ENCODE data around the gene FTCD.
"Not testable (repeated sequence)": the region's sequence is repeated elsewhere in the genome, so short reads cannot be mapped to it uniquely, and the experiment has no call there.

Gene FTCD

DNA sequence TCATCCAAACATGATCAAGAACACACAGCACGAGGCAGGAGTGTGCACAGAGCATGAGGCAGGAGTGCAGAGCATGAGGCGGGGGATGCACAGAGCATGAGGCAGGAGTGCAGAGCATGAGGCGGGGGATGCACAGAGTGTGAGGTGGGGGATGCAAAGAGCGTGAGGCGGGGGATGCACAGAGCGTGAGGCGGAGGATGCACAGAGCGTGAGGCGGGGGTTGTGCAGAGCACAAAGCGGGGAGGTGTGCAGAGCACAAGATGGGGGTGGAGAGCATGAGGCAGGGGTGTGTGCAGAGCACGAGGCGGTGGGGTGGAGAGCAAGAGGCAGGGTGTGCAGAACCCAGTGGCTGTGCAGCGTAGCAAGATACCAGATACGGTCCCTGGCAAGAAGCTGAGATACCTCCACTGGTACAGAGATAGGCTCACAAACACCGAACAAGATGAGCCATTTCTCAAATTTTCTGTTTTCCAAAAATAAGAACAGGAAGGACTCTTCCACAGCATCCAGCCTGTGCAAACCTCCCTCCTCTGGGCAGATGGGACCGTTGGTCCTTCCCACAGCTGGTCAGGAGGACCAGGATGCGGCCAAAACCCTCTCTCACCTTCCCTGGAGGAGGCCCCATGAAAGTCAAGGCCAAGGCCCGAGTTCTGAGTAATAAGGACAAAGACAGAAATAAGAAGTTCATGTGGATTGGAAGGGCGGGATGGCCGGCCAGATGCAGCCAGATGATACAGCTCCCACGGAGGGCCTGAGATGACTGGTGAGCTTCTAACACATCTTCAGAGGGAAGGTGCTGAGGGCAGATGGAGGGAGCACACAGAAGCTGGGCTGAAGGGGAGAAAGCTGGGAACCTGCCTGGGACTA is 16.9 kb upstream of the FTCD start:
- DNase-seq (ENCODE audit: low read depth in 2 of 2, low spot score in 1 of 2) = no peak

DNA sequence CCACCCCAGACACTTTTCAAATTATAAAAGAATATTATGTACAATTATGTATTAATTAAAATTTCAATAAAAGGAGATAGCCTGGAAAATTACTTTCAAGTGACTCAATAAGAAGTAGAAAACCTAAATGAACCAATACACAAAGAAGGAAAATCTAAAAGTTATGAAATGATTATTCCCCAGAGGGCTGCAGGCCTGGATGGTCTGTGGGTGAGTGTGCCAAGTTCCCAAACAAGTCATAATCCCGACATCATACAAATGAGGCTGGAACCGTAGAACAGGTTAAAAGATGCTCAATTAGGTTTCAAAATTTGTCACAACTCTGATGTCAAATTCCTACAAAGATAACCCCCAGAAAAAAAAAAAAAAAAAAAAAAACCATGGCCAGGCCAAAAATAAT is 16.2 kb upstream of the FTCD start:
- no peak for DNase-seq (ENCODE audit: low read depth in 2 of 2, low spot score in 1 of 2)

DNA sequence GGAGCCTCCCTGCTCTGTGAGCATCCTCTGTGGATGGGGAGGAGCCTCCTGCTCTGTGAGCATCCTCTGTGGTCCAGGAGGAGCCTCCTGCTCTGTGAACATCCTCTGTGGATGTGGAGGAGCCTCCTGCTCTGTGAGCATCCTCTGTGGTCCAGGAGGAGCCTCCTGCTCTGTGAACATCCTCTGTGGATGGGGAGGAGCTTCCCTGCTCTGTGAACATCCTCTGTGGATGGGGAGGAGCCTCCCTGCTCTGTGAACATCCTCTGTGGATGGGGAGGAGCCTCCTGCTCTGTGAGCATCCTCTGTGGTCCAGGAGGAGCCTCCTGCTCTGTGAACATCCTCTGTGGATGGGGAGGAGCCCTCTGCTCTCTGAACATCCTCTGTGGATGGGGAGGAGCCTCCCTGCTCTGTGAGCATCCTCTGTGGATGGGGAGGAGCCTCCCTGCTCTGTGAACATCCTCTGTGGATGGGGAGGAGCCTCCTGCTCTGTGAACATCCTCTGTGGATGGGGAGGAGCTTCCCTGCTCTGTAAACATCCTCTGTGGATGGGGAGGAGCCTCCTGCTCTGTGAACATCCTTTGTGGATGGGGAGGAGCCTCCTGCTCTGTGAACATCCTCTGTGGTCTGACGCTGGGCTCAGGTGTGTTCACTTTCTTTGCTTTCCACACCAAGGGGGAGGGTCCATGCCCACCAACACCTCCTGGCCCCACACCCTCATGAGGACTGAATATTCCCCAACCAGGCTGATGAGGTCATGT is 15.2 kb upstream of the FTCD start:
- not testable (repeated sequence) for DNase-seq (ENCODE audit: low read depth in 2 of 2, low spot score in 1 of 2)

DNA sequence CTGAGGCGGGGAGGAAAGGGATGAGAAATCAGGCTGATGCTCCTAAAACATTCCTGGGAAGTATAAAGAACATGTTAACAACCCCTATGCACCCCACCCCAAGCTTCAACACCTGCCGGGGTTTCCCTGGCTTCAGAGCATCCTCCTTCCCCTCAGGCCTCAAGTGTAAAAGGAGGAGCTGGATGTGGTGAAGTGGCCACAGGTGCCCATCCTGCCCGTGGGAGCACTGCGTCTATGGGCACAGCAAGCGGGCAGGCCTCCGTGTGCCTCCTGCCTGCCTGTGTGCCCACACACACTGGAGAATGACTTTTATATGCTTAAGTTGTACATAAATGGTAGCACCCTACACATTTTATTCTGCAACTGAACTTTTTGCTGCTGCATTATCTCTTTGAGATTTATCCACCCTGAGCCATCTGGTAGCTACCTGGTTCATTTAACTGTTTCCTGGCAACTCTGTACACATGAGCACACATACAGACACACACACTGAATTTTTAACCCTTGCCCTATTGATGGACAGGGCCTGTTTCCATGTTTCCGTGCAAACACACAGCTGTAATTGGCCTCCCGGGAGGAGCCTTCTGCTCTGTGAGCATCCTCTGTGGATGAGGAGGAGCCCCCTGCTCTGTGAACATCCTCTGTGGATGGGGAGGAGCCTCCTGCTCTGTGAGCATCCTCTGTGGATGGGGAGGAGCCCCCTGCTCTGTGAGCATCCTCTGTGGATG is 13.4 kb upstream of the FTCD start:
- no peak for DNase-seq (ENCODE audit: low read depth in 2 of 2, low spot score in 1 of 2)

DNA sequence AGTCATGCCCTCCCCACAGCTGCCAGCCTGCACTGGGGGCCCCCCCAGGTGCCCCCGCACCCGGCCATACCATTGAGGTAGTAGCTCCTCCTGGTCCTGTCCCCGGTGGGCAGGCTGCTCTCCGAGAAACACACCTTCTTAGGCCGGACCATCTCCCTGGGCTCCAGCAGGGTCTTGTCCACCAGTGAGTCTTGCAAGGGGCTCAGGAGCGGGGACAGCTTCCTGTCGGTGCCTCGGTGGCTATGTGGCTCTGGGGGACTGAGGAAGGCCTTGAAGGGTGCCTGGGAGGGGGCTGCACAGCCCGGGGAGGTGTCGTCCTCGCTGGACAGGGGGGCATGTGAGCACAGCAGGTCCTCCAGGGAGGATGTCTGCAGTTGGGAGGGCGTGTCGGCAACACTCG is 12.9 kb upstream of the FTCD start:
- DNase-seq (ENCODE audit: low read depth in 2 of 2, low spot score in 1 of 2) = no peak

DNA sequence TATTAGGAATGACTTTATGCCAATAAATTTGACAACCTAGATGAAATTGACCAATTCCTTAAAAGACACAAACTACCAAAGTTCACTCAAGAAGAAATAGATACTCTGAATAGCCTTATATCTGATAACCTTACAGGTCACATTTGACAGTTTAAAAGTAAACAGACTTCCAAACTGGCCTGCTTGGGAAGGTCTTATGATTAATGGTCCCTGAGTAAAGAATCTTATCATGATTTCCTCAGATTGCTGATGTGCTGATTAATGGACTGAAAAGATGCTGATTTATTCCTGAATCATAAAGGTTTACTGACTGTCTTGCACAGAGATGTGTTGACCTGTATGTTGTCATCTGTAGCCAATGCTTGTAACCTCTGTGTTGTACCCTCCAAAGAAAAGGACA is 9.7 kb upstream of the FTCD start:
- no peak for DNase-seq (ENCODE audit: low read depth in 2 of 2, low spot score in 1 of 2)

DNA sequence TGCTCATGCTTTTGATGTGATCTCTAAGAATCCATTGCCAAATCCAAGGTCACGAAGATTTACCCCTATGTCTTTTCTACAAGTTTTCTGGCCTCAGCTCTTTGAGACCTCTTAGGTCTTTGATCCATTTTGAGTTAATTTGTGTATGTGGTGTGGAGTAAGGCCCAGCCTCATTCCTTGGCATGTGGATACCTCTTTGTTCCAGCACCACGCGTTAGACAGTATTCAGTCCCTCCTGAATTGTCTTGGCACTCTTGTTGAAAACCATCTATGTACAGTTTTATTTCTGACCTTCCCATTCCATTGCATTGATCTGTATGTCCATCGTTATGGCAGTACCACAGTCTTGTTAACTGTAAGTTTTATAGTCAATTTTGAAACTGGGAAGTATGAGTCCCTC is 8.0 kb upstream of the FTCD start:
- no peak for DNase-seq (ENCODE audit: low read depth in 2 of 2, low spot score in 1 of 2)

DNA sequence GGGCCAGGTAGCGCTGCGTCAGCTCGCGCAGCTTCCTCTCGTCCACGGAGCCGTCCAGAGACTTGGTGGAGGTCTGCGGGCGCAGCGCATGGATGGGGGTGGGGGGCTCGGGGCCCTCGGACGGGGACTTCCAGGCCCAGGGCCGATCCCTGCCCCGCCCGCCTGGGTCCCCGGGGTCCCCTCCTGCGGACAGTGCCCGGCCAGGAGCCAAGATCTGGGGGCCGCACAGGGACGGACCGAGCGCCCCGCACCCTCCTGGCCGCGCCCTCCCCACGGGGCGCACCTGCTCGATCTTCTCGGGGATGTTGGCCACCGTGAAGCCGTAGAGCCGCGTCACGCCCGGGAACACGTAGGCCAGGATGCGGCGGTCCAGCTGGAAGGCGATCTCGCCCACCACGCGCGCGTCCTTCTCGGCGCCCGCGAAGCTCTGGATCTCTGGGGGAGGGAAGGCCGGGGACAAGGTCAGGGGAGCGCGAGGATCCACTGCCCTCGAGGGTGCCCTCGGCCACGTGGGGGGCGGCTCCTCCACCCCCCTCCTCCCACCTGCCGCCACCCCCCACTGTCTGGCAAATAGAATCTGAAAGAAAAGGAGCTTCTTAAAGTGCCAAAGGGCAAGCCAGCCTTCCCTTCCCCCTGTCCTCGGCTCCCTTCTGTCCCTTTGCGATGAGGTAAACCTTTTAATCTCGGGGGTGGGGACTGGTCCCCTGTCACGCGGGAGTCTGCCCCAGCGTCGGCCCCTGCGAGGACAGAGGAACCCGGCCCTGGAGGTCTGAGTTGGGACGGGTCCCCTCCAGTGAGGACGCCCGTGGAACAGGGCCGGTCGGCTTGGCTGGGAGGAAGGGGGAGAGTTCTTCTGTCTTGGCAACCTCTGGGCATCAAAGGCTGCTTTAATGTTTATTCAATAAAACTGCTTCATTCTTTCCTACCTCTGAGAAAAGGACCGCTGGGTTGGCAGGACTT is 6.5 kb upstream of the FTCD start:
- DNase-seq (ENCODE audit: low read depth in 2 of 2, low spot score in 1 of 2) = no peak

DNA sequence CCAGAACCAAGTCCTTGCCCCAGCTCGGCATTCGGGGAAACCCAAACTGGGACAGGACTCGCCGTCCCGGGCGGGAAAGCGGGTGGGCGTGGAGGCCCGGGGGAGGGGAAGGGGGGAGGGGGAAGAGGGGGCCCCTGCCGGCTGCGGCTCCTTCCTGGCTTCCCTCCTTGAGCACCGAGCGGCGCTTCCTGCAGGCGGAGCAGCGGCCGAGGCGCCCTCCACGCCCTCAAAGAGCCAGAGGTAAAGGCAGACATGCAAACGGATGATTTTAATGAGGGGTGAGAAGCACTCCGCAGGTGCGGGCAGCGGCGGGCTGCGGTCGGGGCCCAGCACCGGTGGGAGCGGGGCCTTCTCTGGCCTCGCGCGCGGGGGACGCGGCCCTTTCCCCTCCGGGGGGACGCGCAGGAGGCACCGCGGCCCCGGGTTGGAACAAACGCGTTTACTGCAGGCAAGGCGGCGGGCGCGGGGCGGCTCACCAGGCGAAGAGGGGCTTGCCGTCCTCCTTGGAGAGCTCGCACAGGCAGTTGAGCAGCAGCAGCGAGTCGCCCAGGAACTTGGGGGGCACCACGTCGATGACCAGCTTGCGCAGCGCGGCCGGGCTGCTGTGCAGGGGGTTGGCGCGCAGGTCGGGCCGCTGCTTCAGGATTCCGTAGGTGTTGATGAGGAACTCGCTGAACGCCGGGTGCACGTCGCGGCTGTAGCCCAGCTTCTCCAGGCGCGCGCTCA is 5.7 kb upstream of the FTCD start:
- no peak for DNase-seq (ENCODE audit: low read depth in 2 of 2, low spot score in 1 of 2)

DNA sequence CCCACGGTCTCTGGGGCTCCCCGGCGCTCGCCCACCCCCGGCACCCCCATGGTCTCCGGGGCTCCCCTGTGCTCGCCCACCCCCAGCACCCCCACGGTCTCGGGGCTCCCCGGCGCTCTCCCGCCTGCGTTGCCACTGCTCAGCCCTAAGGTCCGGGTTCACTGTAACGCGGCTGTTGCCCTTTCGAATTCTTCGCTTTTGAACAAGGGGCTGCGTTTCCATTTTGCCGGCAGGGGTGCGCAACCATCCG is 5.2 kb upstream of the FTCD start:
- no peak for DNase-seq (ENCODE audit: low read depth in 2 of 2, low spot score in 1 of 2)

DNA sequence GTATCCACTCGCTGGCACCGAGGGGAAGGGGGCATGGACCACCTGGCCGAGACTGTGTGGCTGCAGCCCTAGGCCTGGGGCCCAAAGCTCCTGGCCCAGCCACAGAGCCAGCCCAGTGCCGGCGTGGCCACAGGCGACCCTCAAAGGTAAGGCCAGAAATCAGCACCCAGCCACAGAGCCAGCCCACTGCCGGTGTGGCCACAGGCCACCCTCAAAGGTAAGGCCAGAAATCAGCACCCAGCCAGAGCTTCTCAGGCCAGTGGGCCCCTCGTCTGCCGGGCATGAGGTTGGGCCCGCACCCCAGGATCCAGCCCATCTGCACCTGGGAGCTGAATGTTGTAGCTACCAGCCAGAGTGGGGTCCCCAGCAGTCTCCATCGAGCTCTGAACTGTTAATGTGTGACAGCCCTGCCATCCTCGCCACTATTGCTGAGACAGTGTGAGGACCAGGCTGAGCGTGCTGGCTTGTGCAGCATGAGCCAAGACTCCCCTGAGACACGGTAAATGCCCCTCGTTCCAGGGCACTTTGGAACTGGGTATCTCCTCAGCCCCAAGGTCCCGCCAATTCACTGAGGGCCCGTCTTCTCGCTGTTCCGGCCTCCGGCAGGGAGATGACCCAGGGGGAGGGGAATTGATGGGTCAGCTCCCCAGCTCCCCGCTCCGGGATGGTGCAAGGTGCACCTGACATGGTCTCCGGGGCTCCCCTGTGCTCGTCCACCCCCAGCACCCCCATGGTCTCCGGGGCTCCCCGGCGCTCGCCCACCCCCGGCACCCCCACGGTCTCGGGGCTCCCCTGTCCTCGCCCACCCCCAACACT is 4.7 kb upstream of the FTCD start:
- DNase-seq (ENCODE audit: low read depth in 2 of 2, low spot score in 1 of 2) = no peak

DNA sequence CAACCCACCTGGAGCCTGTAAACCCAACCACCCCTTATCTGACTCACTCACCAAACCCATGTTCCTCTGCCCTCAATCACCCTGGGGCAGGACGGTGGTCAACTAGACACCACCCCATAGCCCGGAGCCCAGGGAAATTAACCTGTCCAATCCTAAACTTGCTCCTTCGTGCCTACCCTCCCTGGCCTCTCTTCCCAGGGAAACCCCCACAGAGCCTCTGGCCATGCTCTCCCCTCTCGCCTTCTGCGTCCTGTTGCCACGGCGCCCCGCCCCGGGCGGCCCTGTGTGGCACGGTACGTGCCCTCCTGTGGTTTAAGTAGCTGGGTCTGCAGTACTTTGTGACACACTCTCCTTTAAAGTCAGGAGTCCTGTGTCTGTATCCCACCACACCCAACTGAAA is 4.0 kb upstream of the FTCD start:
- DNase-seq (ENCODE audit: low read depth in 2 of 2, low spot score in 1 of 2) = no peak

DNA sequence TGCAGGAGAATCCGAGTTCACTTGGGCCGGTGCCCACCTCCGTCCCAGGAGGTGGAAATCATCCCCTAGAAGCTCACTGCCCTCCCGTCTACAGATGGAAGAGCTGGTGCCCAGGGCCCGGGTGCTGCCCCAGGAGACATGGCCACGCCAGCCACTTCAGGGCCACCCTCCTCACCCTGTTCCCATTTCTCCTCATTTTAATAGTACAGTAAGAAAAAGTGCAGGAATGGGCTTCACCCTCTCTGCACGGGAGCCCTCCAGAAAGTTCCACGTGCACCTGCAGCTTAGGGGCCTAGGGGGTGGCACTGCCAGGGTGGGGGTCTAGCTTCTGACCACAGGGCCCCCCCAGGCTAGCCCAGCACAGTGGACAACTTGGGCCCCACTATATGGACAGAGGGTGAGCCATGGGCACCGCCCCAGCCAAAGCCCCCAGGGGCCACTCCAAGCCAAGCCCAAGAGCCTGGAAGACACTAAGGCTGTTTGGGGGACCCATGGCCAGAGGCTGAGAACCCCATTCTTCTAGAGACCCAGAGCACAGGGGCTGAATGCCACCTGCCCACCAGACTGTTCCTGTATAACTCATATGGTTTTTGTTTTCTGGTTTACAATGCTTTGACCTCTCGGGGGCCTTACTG is 3.4 kb upstream of the FTCD start:
- DNase-seq (ENCODE audit: low read depth in 2 of 2, low spot score in 1 of 2) = no peak

DNA sequence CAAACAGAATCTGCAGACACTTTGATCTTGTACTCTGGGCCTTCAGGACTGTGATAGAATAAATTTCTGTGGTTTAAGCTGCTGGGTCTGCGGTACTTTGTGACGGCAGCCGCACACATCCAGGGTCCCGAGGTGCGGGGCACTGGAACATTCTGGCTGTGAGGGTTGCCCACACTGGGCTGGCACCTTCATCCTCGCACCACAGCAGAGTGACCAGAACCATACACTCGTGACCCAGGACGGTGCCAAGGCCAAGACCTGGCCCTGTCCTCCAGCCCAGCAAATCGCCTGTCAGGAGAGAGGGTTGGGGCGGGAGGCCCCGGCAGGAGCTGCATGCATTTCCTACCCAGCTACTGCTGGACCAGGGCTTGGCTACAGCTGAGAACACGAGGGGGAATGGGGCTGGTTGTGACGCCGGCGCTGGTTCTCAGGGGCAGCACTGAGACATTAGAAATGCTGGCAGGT is 2.6 kb upstream of the FTCD start:
- no peak for DNase-seq (ENCODE audit: low read depth in 2 of 2, low spot score in 1 of 2)

DNA sequence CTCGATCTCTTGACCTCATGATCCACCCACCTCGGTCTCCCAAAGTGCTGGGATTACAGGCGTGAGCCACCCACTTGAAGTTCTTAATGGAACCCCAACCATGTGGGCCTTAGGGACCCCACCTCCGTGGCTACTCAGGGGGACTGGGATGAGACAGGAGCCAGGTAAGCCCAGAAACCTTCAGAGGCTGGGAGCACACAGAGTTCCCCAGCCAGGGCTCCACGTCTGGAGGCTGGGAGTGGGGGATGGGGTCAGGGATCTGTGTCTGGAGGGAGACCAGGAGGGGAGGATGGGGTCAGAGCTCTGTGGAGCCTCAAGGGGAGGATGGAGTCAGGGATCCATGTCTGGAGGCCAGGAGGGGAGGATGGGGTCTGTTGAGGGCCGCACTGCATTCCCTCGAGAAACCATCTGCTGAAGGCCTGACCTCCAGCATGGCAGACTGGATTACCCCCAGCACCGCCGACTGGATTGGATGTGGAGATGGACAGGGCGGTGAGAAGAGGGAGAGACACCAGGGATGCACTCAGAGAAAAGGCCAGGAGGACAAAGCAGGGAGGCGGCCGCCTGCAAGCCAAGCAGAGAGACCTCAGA is 2.1 kb upstream of the FTCD start:
- no peak for DNase-seq (ENCODE audit: low read depth in 2 of 2, low spot score in 1 of 2)

DNA sequence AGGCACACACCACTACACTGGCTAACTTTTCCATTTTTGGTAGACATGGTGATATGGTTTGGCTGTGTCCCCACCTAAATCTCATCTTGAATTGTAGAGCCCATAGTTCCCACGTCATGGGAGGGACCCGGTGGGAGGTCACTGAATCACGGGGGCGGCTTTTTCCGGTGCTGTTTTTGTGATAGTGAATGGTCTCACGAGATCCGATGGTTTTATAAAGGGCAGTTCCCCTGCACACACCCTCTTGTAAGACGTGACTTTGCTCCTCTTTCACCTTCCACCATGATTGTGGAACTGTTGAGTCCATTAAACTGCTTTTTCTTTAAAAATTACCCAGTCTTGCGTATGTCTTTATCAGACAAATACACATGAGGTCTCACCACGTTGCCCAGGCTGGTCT is 1.3 kb upstream of the FTCD start:
- DNase-seq (ENCODE audit: low read depth in 2 of 2, low spot score in 1 of 2) = no peak

DNA sequence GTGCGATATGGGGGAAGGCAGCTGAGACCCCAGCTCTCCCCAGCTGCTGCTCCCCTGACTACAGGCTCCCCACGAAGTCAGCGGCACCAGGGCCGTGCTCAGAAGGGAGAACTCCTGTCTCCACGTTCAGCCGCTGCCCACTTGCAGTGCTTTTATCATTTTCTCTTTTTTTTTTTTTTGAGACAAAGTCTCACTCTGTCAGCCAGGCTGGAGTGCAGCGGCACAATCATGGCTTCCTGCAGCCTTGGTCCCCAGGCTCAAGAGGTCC is 933 bp upstream of the FTCD start:
- DNase-seq (ENCODE audit: low read depth in 2 of 2, low spot score in 1 of 2) = no peak

DNA sequence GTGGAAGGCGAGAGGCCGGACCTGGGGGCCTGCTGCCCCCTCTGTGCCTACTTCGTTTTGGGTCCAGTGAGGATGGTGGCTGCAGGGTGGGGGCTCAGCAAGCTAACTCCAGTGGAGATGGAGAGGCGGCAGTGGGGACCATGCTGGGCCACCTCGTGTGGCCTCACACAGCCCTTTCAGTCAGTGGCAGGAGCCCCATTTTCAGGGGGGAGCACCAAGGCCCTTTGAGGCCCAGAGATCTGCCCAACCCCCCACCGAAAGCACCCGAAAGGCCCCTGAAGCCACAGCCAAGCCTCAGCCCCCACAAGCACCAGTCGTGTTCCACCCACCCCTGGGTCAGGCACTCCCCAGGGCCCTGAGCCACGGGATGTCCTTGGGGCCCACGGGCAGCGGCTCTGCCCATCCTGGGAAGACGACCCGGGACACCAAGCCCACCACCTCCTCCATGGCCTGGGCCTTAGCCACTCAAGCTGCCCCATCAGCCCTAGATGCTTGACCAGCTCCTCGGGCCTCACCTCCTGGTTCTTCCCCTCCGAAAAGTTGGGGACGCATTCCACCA is 345 bp downstream of the FTCD start:
- no peak for DNase-seq (ENCODE audit: low read depth in 2 of 2, low spot score in 1 of 2)
